Activated CD8-positive, alpha-beta memory T cell treated with anti-CD3 and anti-CD28 coated beads, Interleukin-2, amount 50 U/mL, for 4 hours (primary cell): ENCODE measurements around the gene DEUP1.
"Not testable (repeated sequence)": the region's sequence is repeated elsewhere in the genome, so short reads cannot be mapped to it uniquely, and the experiment has no call there.

Experiments used
- DNase-seq: peaks from one replicate; pipeline ENCODE4 v3.0.0-alpha.2; 2020

DEUP1 gene

GRCh38 chr11:93330446-93330984 is at the start of gene DEUP1:
DEUP1 (plus strand) TSS chr11:93330742; CDS start chr11:93332260, 1,518 bp downstream.
- no peak for DNase-seq

GRCh38 chr11:93285430-93285829 is 45.1 kb upstream of the DEUP1 start:
- no peak for DNase-seq

- no peak for DNase-seq
Observed at GRCh38 chr11:93287434-93287833, 43.1 kb upstream of the DEUP1 start.

GRCh38 chr11:93288079-93288478 is 42.5 kb upstream of the DEUP1 start:
- DNase-seq: no peak

- no peak for DNase-seq
Observed at GRCh38 chr11:93288767-93289166, 41.8 kb upstream of the DEUP1 start.

GRCh38 chr11:93289782-93290463 is 40.6 kb upstream of the DEUP1 start:
- no peak for DNase-seq

GRCh38 chr11:93291110-93291509 is 39.4 kb upstream of the DEUP1 start:
- no peak for DNase-seq

GRCh38 chr11:93291898-93292297 is 38.6 kb upstream of the DEUP1 start:
- DNase-seq: no peak

- no peak for DNase-seq
Observed at GRCh38 chr11:93295921-93296575, 34.5 kb upstream of the DEUP1 start.

GRCh38 chr11:93303689-93304088 is 26.9 kb upstream of the DEUP1 start:
- DNase-seq: no peak

GRCh38 chr11:93314399-93314798 is 16.1 kb upstream of the DEUP1 start:
- not testable (repeated sequence) for DNase-seq

GRCh38 chr11:93319224-93319839 is 11.2 kb upstream of the DEUP1 start:
- DNase-seq: no peak

GRCh38 chr11:93320230-93320629 is 10.3 kb upstream of the DEUP1 start:
- no peak for DNase-seq

- DNase-seq: no peak
Observed at GRCh38 chr11:93322207-93322606, 8.3 kb upstream of the DEUP1 start.

GRCh38 chr11:93323747-93324146 is 6.8 kb upstream of the DEUP1 start:
- no peak for DNase-seq

GRCh38 chr11:93324500-93324899 is 6.0 kb upstream of the DEUP1 start:
- no peak for DNase-seq

- DNase-seq: no peak
Observed at GRCh38 chr11:93326681-93327080, 3.9 kb upstream of the DEUP1 start.

- no peak for DNase-seq
Observed at GRCh38 chr11:93329936-93330445, 551 bp upstream of the DEUP1 start.

GRCh38 chr11:93340223-93340622 is 9.7 kb downstream of the DEUP1 start:
- DNase-seq: no peak

GRCh38 chr11:93344855-93345333 is 14.4 kb downstream of the DEUP1 start:
- no peak for DNase-seq

GRCh38 chr11:93348930-93349329 is 18.4 kb downstream of the DEUP1 start:
- DNase-seq: no peak

GRCh38 chr11:93350835-93351234 is 20.3 kb downstream of the DEUP1 start:
- DNase-seq: no peak

- DNase-seq: no peak
Observed at GRCh38 chr11:93359396-93359795, 28.9 kb downstream of the DEUP1 start.

GRCh38 chr11:93361435-93361834 is 30.9 kb downstream of the DEUP1 start:
- DNase-seq: no peak
